8988T (cell line): Measurements from ENCODE around the gene MPPE1.
A peak's percentile ranks its signal among the peaks of the same experiment; 100 is the strongest.
"Not testable (repeated sequence)": the region's sequence is repeated elsewhere in the genome, so short reads cannot be mapped to it uniquely, and the experiment has no call there.

Source experiments
- DNase-seq: peaks from one replicate; pipeline ENCODE4 v3.0.0; 2011

MPPE1 gene

GRCh38 chr18:11883153-11883552 is 25.0 kb downstream of the MPPE1 start:
- no peak for DNase-seq

GRCh38 chr18:11882636-11883035 is 25.5 kb downstream of the MPPE1 start:
- DNase-seq = no peak

- no peak for DNase-seq
Observed at GRCh38 chr18:11880586-11881304, 27.4 kb downstream of the MPPE1 start.

DNA sequence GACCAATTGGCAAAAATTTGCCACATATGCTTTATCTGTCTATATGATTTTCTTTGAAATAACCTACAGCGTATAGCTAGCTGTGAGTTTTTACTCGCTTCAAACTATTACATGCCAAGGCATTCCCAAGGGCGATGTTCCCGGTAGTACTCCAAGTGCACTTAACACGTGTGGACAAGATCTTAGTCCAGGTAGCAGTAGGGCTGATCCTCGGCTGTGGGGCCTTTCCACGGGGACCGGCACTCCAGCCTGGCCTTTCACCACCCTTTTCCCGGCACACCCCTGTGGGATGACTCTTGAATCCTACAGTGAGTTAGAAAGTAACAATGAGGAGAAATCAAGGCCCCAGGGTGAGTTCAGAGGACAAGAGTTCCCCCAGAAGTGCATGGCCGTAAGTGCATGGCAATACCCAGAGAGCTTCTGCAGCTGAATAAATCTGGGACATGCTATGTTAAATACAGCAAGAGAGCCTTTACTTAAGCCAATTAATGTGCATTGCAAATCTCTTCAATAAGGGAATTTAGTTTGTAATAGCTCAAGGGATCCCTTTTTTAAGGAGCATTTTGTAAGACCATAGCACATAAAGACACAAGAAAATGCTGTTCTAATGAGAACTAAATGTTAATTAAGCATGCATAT is 30.5 kb downstream of the MPPE1 start:
- DNase-seq = no peak

- no peak for DNase-seq
Observed at GRCh38 chr18:11874676-11875075, 33.4 kb downstream of the MPPE1 start.

- DNase-seq = no peak
Observed at GRCh38 chr18:11873670-11874340, 34.3 kb downstream of the MPPE1 start.

DNA sequence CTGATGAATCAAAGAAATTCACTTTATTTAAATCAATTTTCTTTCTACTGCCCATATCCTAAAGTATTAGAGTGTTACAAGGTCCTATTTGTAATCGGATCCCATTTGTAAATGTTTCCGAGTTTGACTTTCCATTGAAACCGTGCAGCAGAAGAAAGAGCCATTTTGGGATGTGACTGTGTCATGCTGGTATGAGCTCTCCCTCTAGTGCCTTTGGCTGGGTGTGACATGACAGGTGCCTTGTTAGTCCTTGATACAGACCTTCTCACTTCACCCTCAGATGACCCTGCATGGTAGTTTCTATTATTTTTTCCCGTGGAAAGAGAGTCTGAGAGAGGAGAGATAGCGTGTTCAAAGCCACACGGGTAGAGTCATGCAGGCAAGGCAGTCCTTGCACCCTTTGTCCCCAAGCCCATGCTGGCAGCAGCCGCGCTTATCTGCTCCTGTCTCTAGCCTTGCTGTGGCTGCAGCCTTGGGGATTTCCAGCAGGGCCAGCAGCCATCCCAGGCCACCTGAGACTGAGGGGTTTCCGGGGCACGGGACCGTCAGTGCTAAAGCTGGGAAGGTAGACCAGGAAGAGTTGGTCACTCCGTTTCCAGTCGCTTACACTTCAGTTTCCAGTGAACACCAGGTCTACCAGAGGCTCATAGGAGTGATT is 35.5 kb downstream of the MPPE1 start:
- DNase-seq = peak; percentile 87

- DNase-seq = no peak
Observed at GRCh38 chr18:11871501-11871900, 36.6 kb downstream of the MPPE1 start.

- no peak for DNase-seq
Observed at GRCh38 chr18:11868230-11868629, 39.9 kb downstream of the MPPE1 start.

DNA sequence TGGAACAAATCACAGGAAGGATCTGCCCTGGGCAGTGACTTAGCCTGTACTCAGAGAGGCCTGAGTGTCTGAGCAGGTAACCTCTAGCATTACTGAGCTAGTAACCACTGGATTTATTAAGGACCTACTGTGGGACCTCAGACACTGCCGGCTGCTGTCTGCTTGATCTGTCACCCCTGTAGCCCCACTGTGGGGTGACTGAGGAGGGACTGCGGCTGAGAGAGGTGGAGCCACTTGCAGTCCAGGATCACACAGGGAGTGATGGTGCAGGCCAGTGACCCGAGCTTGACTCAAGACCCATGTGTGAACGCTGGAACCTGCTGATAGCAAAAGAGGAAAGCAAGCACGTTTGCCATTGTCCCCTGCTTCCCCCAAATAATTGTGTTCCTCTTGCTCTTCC is 41.4 kb downstream of the MPPE1 start:
- DNase-seq = no peak

GRCh38 chr18:11866329-11866728 is 41.8 kb downstream of the MPPE1 start:
- no peak for DNase-seq

DNA sequence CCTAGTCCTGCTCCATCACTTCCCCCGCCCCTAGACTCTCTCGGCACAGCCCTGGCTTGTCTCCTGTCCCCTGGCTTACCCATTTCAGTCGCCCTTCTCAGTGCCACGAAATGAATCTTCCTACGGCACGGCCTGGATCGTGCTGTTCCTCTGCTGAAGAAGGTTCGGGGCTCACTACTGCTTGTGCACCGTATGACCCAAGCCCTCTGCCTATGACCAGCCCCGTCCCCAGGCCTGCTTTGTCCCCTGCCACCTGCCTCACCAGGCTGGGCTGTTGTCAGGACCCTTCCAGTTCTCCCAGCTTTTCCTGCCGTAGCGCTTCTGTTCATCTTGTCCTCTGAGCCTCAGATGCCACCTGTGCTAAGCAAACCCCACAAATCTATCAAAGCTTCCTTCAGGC is 43.0 kb downstream of the MPPE1 start:
- DNase-seq = no peak

DNA sequence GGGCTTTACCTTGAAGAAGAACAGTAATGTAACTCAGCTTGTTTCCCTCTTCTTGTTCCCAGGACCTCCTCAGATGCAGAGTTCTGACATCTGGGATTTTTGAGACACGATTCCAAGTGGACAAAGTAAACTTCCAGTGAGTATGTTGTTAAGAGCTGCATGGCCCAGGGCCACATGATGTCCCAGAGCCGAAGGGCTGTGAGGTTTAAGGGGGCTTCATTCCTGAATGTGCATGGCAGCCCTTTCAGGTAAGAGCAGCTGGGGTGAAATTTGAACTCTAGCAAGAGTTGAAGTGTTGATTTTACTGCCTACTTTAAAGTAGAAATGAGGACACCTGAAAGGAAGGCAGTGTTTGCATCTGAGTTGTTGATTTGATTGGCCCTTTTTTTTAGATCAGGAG is 43.6 kb downstream of the MPPE1 start:
- DNase-seq = no peak

- no peak for DNase-seq
Observed at GRCh38 chr18:11862468-11863137, 45.5 kb downstream of the MPPE1 start.

GRCh38 chr18:11861583-11862288 is 46.4 kb downstream of the MPPE1 start:
- no peak for DNase-seq

- no peak for DNase-seq
Observed at GRCh38 chr18:11860594-11861450, 47.3 kb downstream of the MPPE1 start.

- DNase-seq = no peak
Observed at GRCh38 chr18:11859903-11860407, 48.2 kb downstream of the MPPE1 start.

GRCh38 chr18:11859282-11859830 is 48.8 kb downstream of the MPPE1 start:
- no peak for DNase-seq

GRCh38 chr18:11857177-11857887 is 50.8 kb downstream of the MPPE1 start:
- DNase-seq = peak; percentile 69

GRCh38 chr18:11854554-11854953 is 53.6 kb downstream of the MPPE1 start:
- not testable (repeated sequence) for DNase-seq
